GM19025 (cell line): ENCODE data around the gene DBN1.
A peak's percentile ranks its signal among the peaks of the same experiment; 100 is the strongest.

Experiments used
- ATAC-seq: cut with Tn5 transposase; IDR thresholded peaks from one replicate; pipeline ENCODE4 v1.9.1; 2021; ENCODE audit warnings: mild to moderate bottlenecking, low read depth, moderate library complexity; ENCODE audit not compliant: unreplicated experiment

The DBN1 gene

GRCh38 chr5:177473443-177474001, at the start of gene DBN1:
DBN1 (minus strand) TSS chr5:177473634; CDS start chr5:177473521, 113 bp downstream.
- ATAC-seq = peak; percentile 41

GRCh38 chr5:177520916-177521513, 47.6 kb upstream of the DBN1 start:
- no peak for ATAC-seq

GRCh38 chr5:177520271-177520670, 46.8 kb upstream of the DBN1 start:
- no peak for ATAC-seq

- ATAC-seq = no peak
Measured at GRCh38 chr5:177519463-177520235, 46.2 kb upstream of the DBN1 start.

GRCh38 chr5:177516601-177517568, 43.5 kb upstream of the DBN1 start, which contains the start of gene DDX41:
DDX41 (minus strand) TSS chr5:177516961; CDS start chr5:177516945, 16 bp downstream.
- peak; percentile 75 for ATAC-seq

GRCh38 chr5:177515580-177515979, 42.1 kb upstream of the DBN1 start:
- ATAC-seq = no peak

- ATAC-seq = no peak
Measured at GRCh38 chr5:177514541-177514940, 41.1 kb upstream of the DBN1 start.

- no peak for ATAC-seq
Measured at GRCh38 chr5:177513500-177513899, 40.1 kb upstream of the DBN1 start.

GRCh38 chr5:177512736-177513380, 39.4 kb upstream of the DBN1 start:
- ATAC-seq = no peak

- ATAC-seq = no peak
Measured at GRCh38 chr5:177511796-177512675, 38.6 kb upstream of the DBN1 start.

- ATAC-seq = no peak
Measured at GRCh38 chr5:177511181-177511580, 37.7 kb upstream of the DBN1 start.

- peak; percentile 18 for ATAC-seq
Measured at GRCh38 chr5:177510567-177511053, 37.2 kb upstream of the DBN1 start.

GRCh38 chr5:177509991-177510566, 36.6 kb upstream of the DBN1 start:
- ATAC-seq = peak; percentile 30

GRCh38 chr5:177509381-177509951, 36.0 kb upstream of the DBN1 start, which contains the start of gene DOK3:
DOK3 (minus strand) TSS chr5:177509826; CDS start chr5:177509540, 286 bp downstream.
- ATAC-seq = peak; percentile 26

GRCh38 chr5:177508837-177509236, 35.4 kb upstream of the DBN1 start:
- ATAC-seq = peak; percentile 27

GRCh38 chr5:177508221-177508611, 34.8 kb upstream of the DBN1 start:
- no peak for ATAC-seq

GRCh38 chr5:177507596-177508220, 34.3 kb upstream of the DBN1 start:
- no peak for ATAC-seq

- no peak for ATAC-seq
Measured at GRCh38 chr5:177507165-177507564, 33.7 kb upstream of the DBN1 start.
